Choroid plexus epithelial cell (primary cell): Measurements from ENCODE around the gene PRKG2.

ENCODE experiments used
- DNase-seq: peaks from one replicate; pipeline ENCODE4 v3.0.0-alpha.2; 2010; ENCODE audit warnings: low read depth
- H3K4me3 ChIP-seq: 2 replicates; pipeline ENCODE4 v1.5.1; 2011; ENCODE audit warnings: low read depth, mild to moderate bottlenecking, control low read depth, low read length, moderate library complexity
- TF ChIP-seq, protein P1 (sequence below): conservative IDR thresholded peaks from 2 replicates; pipeline ENCODE4 v1.5.1; 2011; ENCODE audit warnings: low read depth, mild to moderate bottlenecking, control low read depth, inconsistent platforms, low read length, moderate library complexity

Gene PRKG2

DNA sequence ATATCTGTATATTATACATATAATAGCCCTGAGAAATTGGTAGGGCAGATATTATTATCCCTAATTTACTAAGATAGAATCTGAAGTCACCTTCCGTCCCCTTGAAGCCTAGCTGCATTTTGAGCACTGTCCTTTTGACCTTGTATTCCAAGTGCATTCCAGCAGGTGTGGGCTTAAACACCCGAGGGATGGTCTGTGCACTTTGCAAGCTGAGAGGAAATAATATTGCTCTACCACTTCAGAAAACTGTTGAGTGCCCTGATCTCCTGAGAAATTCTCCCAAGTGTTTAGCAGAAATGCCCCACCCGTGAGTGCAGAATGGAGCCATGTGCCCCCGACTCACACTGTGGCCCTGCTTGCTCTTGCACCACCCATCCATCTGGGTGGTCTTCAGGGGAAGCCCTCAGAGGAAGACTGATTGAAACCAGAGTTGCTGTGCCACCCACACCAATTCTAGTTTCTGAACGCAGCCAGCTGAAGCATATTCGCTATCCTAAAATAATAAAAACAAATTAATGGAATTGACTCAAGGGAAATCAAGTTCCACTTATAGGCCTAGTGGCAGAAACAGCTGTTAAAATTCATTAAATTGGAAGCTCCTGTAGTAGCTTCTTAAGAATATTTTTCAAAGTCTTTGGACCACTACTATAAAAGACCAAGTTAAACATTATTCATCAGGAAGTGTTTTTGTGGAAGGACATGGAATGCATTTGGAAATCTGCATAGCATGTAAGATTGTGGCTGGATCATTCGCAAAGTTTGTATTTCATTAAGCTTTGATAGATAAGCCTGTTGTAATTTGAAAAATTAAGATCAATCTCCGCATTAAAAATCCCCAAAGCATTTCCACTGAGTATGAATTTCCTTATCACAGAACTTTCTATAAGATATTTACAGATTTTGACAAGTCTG, 41.3 kb upstream of the PRKG2 start:
- DNase-seq: peak; percentile 16
- TF ChIP-seq, protein P1, sequence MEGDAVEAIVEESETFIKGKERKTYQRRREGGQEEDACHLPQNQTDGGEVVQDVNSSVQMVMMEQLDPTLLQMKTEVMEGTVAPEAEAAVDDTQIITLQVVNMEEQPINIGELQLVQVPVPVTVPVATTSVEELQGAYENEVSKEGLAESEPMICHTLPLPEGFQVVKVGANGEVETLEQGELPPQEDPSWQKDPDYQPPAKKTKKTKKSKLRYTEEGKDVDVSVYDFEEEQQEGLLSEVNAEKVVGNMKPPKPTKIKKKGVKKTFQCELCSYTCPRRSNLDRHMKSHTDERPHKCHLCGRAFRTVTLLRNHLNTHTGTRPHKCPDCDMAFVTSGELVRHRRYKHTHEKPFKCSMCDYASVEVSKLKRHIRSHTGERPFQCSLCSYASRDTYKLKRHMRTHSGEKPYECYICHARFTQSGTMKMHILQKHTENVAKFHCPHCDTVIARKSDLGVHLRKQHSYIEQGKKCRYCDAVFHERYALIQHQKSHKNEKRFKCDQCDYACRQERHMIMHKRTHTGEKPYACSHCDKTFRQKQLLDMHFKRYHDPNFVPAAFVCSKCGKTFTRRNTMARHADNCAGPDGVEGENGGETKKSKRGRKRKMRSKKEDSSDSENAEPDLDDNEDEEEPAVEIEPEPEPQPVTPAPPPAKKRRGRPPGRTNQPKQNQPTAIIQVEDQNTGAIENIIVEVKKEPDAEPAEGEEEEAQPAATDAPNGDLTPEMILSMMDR: no peak
- no peak overlapping the region for H3K4me3 ChIP-seq

- DNase-seq: peak; percentile 93
- TF ChIP-seq, protein P1: no peak
- H3K4me3 ChIP-seq: no peak overlapping the region
Observed at GRCh38 chr4:81255524-81255923, 40.5 kb upstream of the PRKG2 start.

- H3K4me3 ChIP-seq: no peak overlapping the region
- no peak for DNase-seq
- TF ChIP-seq, protein P1: no peak
Observed at GRCh38 chr4:81250430-81250829, 35.4 kb upstream of the PRKG2 start.

DNA sequence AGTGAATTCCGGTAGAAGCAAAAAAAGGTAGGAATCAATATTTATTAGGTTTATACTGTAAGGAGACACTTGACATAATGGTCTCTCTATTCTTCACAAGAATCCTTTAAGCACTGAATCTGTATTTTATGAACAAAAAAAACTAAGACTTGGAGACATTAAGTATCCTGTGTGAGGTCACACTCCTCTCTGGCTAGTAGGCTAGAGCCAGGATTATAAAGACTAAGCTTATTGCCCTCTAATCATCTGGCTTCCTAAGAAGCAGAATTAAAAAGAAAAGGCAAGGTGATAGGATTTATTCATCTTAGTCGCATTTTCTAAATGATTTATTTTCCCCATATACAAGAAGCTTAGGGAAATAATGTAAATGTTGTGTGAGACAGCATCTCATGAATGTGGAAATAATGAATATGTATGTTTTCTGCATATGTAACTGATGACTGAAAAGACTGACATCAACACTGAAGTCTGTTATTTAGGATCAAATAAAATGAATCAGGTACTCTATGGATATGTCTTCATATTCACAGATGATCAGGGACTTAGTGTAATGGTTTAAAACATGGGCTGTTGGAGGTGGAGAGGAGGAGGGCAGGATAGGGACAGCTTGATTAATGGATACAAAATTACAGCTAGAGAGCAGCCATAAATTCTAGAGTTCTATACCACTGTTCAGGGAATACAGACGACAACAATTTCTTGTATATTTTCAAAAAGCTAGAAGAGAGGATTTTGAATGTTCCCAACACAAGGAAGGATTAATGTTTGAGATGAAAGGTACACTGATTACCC, 30.4 kb upstream of the PRKG2 start:
- no peak overlapping the region for H3K4me3 ChIP-seq
- TF ChIP-seq, protein P1: no peak
- DNase-seq: no peak

GRCh38 chr4:81237791-81238190, 22.8 kb upstream of the PRKG2 start:
- TF ChIP-seq, protein P1: no peak
- no peak for DNase-seq

DNA sequence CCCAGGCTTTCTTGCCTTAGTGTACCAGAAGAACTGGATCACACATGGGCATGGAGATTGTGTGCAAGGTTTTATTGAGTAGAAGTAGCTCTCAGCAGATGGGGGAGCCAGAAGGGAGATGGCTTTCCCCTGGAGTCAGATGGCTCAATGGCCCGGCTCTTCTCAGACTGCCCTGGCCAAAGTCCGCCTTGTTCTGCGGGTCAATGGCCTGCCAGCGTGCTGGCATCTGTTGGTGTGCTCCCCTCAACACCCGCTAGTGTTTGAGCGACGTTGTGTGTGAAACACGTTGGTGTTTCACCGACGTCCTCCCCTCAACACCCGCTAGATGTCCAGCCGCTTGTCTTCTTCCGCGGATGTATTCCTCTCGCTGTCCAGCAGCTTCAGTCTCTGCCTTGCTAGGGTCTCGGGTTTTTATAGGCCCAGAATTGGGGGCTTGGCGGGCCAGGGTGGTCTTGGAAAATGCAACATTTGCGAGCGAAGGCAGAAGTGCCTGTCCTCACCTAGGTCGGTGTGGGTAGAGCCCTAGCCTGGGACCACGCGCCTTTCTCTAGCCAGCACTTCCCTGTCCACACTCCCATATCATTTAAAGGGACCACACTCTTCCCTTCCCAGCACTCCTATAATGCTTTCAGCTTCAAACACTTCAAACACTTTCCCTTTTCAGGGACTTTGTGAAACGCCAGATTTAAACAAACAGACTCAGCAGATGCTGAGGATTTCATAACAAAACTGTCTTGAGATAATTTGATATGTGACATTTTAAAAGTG, 21.1 kb upstream of the PRKG2 start:
- no peak overlapping the region for H3K4me3 ChIP-seq
- peak; percentile 34 for DNase-seq
- TF ChIP-seq, protein P1: no peak

More at GRCh38 chr4:81237791-81238190, 22.8 kb upstream of the PRKG2 start:
- no peak overlapping the region for H3K4me3 ChIP-seq
